WERI-Rb-1 (cell line): ENCODE measurements around the gene NIPAL3.
A peak's percentile ranks its signal among the peaks of the same experiment; 100 is the strongest.

ENCODE experiments used
- DNase-seq: peaks from one replicate; pipeline ENCODE4 v3.0.0-alpha.2; 2020
- H3K27ac ChIP-seq: fragments of 250-450 bp; sonication (Bioruptor Pico); 2 replicates; pipeline ENCODE4 v1.5.1; 2020; ENCODE audit warnings: mild to moderate bottlenecking, moderate library complexity
- H3K27me3 ChIP-seq: fragments of 250-450 bp; sonication (Bioruptor Pico); 2 replicates; pipeline ENCODE4 v1.5.1; 2021; ENCODE audit warnings: mild to moderate bottlenecking, low read depth, moderate library complexity; ENCODE audit not compliant: insufficient read depth, severe bottlenecking
- H3K36me3 ChIP-seq: fragments of 250-450 bp; sonication (Bioruptor Pico); 2 replicates; pipeline ENCODE4 v1.5.1; 2020; ENCODE audit warnings: mild to moderate bottlenecking, moderate library complexity
- H3K4me3 ChIP-seq: 2 replicates; pipeline ENCODE4 v1.5.1; 2011; ENCODE audit warnings: low read depth, mild to moderate bottlenecking, control low read depth, low read length
- H3K9me3 ChIP-seq: fragments of 250-450 bp; sonication (Bioruptor Pico); 2 replicates; pipeline ENCODE4 v1.5.1; 2021; ENCODE audit warnings: mild to moderate bottlenecking, moderate library complexity; ENCODE audit not compliant: severe bottlenecking
- CTCF ChIP-seq: IDR thresholded peaks from 2 replicates; pipeline ENCODE4 v1.5.1; 2011; ENCODE audit warnings: low read depth, mild to moderate bottlenecking, control low read depth, inconsistent platforms, low read length

The NIPAL3 gene

GRCh38 chr1:24414775-24415333 is 748 bp upstream of the NIPAL3 start:
- Histone ChIP-seq H3K27me3 (no peaks in the 10 kb centered on the region), H3K27ac (peak overlapping the region; percentile 52), H3K4me3 (no peak overlapping the region), H3K36me3 (peaks cover 6% of the 10 kb centered on the region), H3K9me3 (no peaks in the 10 kb centered on the region)
- TF ChIP-seq CTCF = no peak
- no peak for DNase-seq

- Histone ChIP-seq H3K4me3 (peak overlapping the region; percentile 92), H3K36me3 (peaks cover 15% of the 10 kb centered on the region), H3K9me3 (no peaks in the 10 kb centered on the region), H3K27me3 (no peaks in the 10 kb centered on the region), H3K27ac (peak overlapping the region; percentile 34)
- no peak for TF ChIP-seq CTCF
- DNase-seq = peak; percentile 45
These were observed 486 bp downstream of the NIPAL3 start for GRCh38 chr1:24415910-24416665.

GRCh38 chr1:24416666-24417391 is 1.2 kb downstream of the NIPAL3 start:
- peaks cover 22% of the 10 kb centered on the region for H3K36me3 ChIP-seq
- no peak overlapping the region for H3K27ac ChIP-seq
- no peak for DNase-seq
- peak overlapping the region; percentile 92 for H3K4me3 ChIP-seq
- H3K9me3 ChIP-seq = no peaks in the 10 kb centered on the region
- TF ChIP-seq CTCF = no peak
- no peaks in the 10 kb centered on the region for H3K27me3 ChIP-seq

- TF ChIP-seq CTCF = no peak
- H3K4me3 ChIP-seq = no peak overlapping the region
These were observed 2.1 kb downstream of the NIPAL3 start for GRCh38 chr1:24417681-24418080.

GRCh38 chr1:24418898-24419628 is 3.5 kb downstream of the NIPAL3 start:
- H3K36me3 ChIP-seq = peaks cover 30% of the 10 kb centered on the region
- no peaks in the 10 kb centered on the region for H3K27me3 ChIP-seq
- DNase-seq = no peak
- H3K27ac ChIP-seq = no peak overlapping the region
- no peak overlapping the region for H3K4me3 ChIP-seq
- no peaks in the 10 kb centered on the region for H3K9me3 ChIP-seq
- no peak for TF ChIP-seq CTCF

More at GRCh38 chr1:24417681-24418080, 2.1 kb downstream of the NIPAL3 start:
- Histone ChIP-seq H3K9me3 (no peaks in the 10 kb centered on the region), H3K27ac (no peak overlapping the region), H3K36me3 (peaks cover 29% of the 10 kb centered on the region), H3K27me3 (no peaks in the 10 kb centered on the region)
- DNase-seq = no peak
